HUDEP-2 (cell line): Measurements from ENCODE around the gene THSD7A.

Experiments used
- DNase-seq, 76 experiments: peaks; one replicate each; lab custom pipeline; 2025; ENCODE audit not compliant: unreplicated experiment in 76 of 76; lab: John Stamatoyannopoulos, UW

The THSD7A gene

DNA sequence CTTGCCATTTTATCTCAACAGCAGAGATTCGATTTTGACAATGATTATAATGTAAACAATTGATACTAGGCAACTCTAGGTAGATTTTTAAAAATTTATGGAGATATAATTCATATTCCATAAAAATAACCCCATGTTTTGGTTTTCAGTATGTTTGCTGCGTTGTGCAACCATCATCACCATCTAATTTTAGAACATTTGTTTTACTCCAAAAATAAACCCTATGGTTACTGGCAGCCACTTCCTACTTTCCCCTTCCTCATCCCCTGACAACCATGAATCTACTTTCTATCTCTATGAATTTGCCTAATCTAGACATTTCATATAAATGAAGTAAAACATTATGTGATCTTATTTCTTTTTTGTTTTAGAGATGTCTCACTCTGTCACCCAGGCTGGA lies 401.9 kb downstream of the THSD7A start:
- DNase-seq = no peak

GRCh38 chr7:11428877-11429581 lies 403.0 kb downstream of the THSD7A start:
- DNase-seq = no peak

DNA sequence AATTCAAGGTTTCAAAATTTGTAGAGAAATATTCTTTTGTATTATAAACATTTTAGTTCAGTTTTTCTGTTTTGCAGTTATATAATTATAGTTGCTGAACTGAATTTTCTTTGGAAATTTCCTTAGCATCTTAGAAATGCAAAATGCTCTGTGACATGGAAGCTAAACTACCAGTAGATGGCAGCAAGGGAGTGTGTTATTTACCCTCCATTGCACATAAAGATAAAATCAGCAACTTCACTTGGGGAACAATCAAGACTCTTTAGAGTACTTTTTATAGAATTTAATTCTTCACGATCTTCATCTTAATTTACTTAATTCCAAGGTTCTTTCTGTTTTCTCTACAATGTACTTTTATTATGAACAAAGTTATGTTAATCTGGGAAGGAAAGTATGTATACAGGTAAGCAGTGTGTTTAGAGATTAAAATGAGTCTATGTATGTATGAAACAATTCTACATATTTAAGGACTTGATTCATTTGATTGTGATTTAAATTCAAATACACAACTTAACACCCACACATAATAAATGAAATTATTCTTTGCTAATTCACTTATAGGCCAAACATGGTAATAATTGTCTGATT lies 404.2 kb downstream of the THSD7A start:
- peak in 21 of 76 experiments; percentile 0 to 44 (median 16) for DNase-seq

GRCh38 chr7:11424006-11424405 lies 408.0 kb downstream of the THSD7A start:
- no peak for DNase-seq

- no peak for DNase-seq
Measured at GRCh38 chr7:11420049-11420448, 411.9 kb downstream of the THSD7A start.

DNA sequence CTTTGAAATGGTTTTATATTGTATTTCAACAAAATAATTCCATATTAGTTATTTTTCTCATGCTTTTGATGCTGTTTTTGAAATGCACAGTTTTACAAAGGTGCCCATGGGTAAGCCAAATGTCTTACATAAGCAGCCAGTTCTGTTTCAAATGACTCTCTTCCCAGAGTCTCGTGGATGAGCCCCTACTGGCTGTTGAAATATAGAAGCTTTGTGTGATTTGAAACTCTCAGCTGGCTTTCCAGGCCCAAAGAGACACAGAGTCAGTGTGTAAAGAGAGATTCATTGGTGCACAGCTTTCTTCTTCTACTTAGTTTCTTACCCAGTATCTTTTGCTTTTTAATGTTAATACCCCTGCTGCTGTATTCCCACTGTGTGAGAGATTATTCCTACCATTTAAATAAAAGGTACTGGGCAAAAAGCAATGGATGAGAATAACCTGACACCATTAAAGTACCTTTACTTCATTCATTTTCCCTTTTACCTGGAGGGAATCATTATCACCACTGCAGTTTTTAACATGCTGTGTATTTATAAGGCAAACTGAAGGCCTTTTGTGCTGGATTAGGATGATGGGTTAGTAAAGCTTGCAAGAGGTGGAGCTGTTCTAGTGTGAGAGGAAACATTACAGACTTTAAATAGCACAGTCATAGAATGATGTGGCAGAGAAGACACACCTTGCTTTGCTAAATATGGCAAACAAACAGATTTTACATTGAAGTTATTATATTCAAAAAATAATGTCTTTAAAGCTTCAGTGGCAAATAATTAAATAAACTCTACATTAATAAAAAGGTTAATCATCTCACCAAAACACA lies 415.1 kb downstream of the THSD7A start:
- DNase-seq = no peak

DNA sequence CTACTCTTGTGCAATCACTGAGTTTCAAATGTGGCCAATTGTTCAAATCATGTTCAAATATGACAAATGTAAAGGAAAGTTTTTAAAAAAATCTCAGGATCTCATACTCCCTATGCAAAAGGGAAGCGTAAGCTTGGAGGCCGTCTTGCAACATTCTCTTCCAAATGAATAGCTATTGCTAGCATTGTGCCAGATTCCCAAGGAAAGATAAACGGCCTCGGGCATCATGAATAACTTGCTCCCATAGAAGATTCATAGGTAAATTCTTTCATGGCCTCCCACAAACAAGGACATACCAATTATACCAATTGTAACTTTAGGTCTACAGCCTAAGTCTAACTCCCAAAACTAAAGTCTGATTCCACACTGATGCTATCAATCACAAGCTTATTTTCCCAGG lies 416.9 kb downstream of the THSD7A start:
- no peak for DNase-seq

DNA sequence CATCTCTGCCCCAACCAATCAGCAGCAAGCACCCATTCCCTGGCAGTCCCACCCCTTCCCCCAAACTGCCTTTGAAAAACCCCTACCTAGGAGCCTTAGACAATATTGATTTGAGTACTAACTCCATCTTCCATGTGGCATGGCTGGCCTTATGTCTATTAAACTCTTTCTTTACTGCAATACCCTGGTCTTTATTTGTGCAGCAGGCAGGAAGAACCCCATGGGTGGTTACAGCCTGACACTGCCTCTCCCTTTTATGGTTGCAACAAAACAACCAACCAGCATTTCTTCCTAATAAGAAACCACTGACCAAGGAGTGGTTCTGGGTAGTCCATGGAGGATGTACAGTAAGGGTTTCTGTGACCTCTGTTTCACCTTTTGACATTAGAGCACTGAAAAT lies 418.1 kb downstream of the THSD7A start:
- DNase-seq = no peak

DNA sequence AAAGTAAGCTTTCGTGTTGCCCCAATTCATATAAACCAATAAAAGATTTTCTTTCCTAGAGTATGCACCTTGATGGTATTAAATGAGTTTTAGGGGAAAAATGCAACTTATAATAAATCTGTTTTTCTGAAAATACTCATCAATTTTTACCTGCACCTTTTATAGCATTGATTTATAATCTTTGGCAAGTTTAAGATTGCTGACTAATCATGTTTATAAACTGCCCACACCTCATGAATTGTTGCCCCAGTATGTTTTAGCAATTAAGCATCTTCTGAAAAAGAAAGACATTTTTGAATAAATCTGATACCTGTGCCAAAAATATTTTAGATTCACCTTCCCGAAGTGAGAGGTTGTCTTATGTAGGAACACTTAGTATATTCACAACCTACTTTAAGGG lies 420.0 kb downstream of the THSD7A start:
- no peak for DNase-seq

GRCh38 chr7:11410656-11411644 lies 421.0 kb downstream of the THSD7A start:
- no peak for DNase-seq

DNA sequence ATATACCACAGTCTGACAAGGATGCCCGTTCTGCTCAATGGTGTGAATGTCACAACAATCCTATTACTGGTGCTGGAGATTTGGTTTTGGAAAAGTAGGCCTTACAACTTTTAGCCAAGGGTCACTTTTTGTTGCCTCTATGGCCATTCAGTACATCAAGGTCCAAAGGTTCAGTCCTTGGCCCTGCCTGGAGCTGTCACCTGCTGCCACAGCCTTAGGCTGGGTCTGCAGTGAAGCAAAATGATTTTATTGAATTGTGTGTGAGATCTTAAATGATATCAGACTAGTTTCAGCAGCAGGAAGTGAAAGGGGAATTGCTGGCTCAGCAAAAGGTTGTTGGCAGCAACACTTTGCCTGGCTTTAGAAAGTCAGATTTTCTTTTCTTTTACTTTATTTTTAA lies 427.6 kb downstream of the THSD7A start:
- DNase-seq = no peak

DNA sequence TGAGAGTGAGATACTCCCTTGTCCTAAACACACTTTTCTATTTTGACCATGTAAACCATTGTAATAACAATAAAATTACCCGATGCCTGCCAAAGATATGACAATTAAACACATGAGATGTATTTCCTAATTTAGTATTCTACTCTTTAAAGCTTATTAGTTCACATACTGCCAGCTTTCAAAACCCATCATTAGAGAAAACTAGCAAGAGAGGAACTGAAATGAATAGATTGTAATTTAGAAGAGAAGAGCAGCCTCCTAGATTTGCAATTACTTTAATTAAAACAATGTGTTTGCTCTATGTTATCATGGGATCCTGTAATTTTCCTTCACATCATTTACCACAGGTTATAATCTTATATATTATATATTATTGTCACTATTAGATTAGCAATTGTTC lies 428.2 kb downstream of the THSD7A start:
- DNase-seq = no peak

DNA sequence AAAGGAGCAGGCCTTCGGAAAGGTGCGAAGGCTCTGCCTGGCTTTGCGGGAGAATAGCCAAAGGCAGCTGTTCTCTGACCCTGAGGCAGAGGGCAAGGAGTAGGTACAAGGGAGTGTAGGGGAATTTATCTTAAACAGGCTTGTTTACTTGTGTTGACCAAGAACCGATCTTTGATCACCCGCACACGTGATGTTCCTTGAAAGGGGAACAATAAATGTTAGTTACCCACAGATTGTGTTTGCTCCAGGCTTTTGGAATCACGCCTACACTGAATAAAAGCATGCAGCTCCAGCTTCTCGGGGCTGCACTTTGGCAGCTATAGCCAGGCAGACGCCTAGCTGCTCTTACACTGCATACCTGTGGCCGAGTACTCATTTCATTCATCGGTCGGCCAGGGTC lies 437.6 kb downstream of the THSD7A start:
- no peak for DNase-seq

DNA sequence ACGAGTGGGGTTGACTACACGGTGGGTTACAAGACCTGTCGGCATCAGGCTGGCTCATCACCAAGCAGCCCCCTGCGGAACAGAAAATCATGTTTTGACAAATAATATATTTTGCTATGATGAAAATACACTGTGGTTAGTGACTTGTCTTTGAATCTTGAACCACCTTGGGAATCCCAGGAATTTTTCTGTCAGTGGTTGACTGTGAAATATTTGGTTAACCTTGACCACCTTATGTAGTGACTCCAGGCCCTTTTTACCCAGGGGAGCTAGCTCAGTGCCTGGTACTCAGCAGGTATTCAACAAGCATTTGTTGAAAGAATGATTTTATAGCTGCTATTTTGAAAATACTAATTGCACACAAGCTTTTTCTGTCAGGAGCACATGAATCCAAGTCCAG lies 452.4 kb downstream of the THSD7A start:
- no peak for DNase-seq

- DNase-seq = no peak
Measured at GRCh38 chr7:11376529-11376928, 455.5 kb downstream of the THSD7A start.

GRCh38 chr7:11374629-11375028 lies 457.4 kb downstream of the THSD7A start:
- no peak for DNase-seq

DNA sequence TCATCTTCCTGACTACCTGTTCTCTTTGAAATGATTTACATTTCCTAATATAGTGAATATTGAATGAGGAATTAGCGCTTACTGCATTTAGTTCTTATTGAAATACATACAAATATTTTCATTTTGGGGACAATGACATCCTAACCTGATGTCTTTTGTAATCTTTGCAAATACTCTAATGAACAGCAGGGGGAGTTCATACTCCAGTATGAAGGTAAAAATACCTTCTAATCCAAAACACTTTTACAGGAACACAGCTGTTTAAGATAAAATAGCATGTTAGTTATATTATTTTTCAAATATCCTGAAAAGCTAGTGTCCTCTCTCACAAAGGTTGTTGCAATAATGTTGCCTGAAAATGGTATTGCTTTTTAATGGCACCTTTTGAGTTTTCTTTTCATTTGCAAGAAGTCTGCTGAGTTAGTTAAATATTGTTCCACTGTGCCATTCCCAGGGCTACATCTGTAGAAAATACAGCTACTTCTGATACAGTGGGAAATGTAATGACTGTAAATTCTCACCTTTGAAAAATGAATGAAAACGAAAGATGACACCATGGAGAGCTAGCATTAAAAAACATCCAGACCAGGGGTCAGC lies 458.4 kb downstream of the THSD7A start:
- peak in 1 of 76 experiments; percentile 6 for DNase-seq

DNA sequence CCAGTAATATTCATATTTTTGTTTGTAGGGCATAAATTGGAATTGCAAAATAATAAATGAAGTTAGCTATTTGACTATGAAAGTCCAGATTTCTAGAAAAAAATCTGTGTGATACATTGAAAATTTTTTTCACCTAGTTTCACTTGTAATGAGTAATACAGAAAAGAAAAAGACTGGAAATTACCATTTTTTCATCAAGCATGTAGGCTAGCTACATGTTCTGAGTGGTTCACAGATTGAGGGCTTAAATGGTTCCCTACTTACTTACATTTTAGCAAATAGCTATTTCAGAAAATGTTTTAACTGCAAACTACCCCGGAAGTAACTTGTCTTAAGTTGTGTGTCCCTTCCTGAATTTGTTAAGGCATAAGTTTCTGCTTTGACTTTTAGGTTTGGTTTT lies 462.3 kb downstream of the THSD7A start:
- DNase-seq = no peak

GRCh38 chr7:11366118-11366517 lies 465.9 kb downstream of the THSD7A start:
- DNase-seq = no peak

- DNase-seq = no peak
Measured at GRCh38 chr7:11358637-11359036, 473.4 kb downstream of the THSD7A start.
